ENCODE measurements around the gene SLC1A2. TPM values are rescaled to one million over a fixed set of nuclear protein-coding genes. Genes with fewer than 3 reads are reported as not detected.

Gene SLC1A2
- total and polyA plus RNA-seq, 2 donors (not counting 3 experiments of a cell fraction or from before 2014, with no cell fraction given) = not detected

DNA sequence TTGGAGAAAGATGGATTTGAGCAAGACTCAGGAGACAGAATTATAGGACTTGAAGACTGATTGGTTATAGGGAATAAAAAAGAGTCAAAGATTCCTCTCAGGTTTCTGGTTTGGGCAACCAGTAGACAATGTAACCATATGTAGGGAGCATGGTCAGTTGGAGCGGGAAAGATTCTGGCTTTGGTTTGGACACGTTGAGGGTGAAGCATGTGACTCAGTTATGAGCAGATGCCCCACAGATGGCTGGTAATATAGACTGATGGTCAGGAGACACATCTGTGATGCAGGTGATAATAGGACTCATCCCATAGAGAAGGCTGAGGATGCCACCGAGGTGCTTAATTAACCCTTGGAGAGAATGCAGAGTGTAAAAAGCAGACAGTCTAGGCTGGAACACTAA lies 148.3 kb downstream of the SLC1A2 start:
- no TSS peak for BruUV-seq (replicated peaks)

More for the DNA sequence above, 148.3 kb downstream of the SLC1A2 start:
- H3K27ac ChIP-seq (ENCODE audit: insufficient read depth, low read depth, low read length) = no peak overlapping the region
- no peaks in the 10 kb centered on the region for H3K4me1 ChIP-seq (ENCODE audit: control insufficient read depth, extremely low read depth, insufficient read depth, low read length)
- no peak overlapping the region for H3K9ac ChIP-seq (replicated peaks; ENCODE audit: extremely low read depth, insufficient read depth, low read length)
- POLR2A ChIA-PET = no interaction called here
- CTCF ChIA-PET = no interaction called here
- no peaks in the 10 kb centered on the region for H3K79me2 ChIP-seq (ENCODE audit: control insufficient read depth, insufficient read depth, low read length)
- dilution Hi-C loops (cut with MboI; ENCODE audit: extremely low pct_ligation_motif_present, low sequenced_read_pairs) = no loop called here
- intact Hi-C loops (cut with micrococcal nuclease) = no loop called here
- H4K20me1 ChIP-seq (replicated peaks; ENCODE audit: control insufficient read depth, extremely low read depth, insufficient read depth, low read length) = no peaks in the 10 kb centered on the region
- H3K4me2 ChIP-seq (ENCODE audit: insufficient read depth, low read length) = no peak overlapping the region
- H3K9me3 ChIP-seq (replicated peaks; ENCODE audit: control insufficient read depth, insufficient read depth, low read length) = no peaks in the 10 kb centered on the region
- H2AFZ ChIP-seq (ENCODE audit: low read depth, low read length) = no peak overlapping the region
- no peak for DNase-seq (ENCODE audit: low read depth, low spot score)
- no peaks in the 10 kb centered on the region for H3K9me1 ChIP-seq (replicated peaks; ENCODE audit: control insufficient read depth, extremely low read depth, insufficient read depth, low read length)
- no peaks in the 10 kb centered on the region for H3K36me3 ChIP-seq (ENCODE audit: control insufficient read depth in 2 of 2, extremely low read depth in 1 of 2, insufficient read depth in 2 of 2, low read length in 2 of 2)
- H3K27me3 ChIP-seq (ENCODE audit: control insufficient read depth in 2 of 2, insufficient read depth in 2 of 2, low read length in 2 of 2) = peaks cover 2 to 20% of the 10 kb centered on the region in 2 experiments
- H3K4me3 ChIP-seq (replicated peaks in 1 of 3; ENCODE audit: insufficient read depth in 1 of 3, low read depth in 1 of 3, low read length in 3 of 3) = no peak overlapping the region
- TF ChIP-seq POLR2AphosphoS5 (IDR thresholded peaks at IDR 0.05; ENCODE audit: insufficient read depth, low read depth, low read length) = no peak
- no peak for TF ChIP-seq POLR2A (IDR thresholded peaks at IDR 0.05; ENCODE audit: low read depth, low read length)
- no peak for TF ChIP-seq GATA2 (IDR thresholded peaks at IDR 0.05; ENCODE audit: insufficient read depth, insufficient read length, low read depth, low read length)
- TF ChIP-seq EZH2 (IDR thresholded peaks at IDR 0.05; ENCODE audit: borderline replicate concordance, low read depth, low read length, severe bottlenecking) = no peak
- no peak for TF ChIP-seq FOS (IDR thresholded peaks at IDR 0.05; ENCODE audit: borderline replicate concordance, insufficient read depth, low read length)
- TF ChIP-seq, protein P1, sequence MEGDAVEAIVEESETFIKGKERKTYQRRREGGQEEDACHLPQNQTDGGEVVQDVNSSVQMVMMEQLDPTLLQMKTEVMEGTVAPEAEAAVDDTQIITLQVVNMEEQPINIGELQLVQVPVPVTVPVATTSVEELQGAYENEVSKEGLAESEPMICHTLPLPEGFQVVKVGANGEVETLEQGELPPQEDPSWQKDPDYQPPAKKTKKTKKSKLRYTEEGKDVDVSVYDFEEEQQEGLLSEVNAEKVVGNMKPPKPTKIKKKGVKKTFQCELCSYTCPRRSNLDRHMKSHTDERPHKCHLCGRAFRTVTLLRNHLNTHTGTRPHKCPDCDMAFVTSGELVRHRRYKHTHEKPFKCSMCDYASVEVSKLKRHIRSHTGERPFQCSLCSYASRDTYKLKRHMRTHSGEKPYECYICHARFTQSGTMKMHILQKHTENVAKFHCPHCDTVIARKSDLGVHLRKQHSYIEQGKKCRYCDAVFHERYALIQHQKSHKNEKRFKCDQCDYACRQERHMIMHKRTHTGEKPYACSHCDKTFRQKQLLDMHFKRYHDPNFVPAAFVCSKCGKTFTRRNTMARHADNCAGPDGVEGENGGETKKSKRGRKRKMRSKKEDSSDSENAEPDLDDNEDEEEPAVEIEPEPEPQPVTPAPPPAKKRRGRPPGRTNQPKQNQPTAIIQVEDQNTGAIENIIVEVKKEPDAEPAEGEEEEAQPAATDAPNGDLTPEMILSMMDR (IDR thresholded peaks at IDR 0.05; ENCODE audit: extremely low read depth in 1 of 2, insufficient read depth in 1 of 2, low read depth in 1 of 2, low read length in 2 of 2) = no peak
- TF ChIP-seq, protein P2, sequence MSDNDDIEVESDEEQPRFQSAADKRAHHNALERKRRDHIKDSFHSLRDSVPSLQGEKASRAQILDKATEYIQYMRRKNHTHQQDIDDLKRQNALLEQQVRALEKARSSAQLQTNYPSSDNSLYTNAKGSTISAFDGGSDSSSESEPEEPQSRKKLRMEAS (IDR thresholded peaks at IDR 0.05; ENCODE audit: insufficient read depth, insufficient read length) = no peak
- no peak for TF ChIP-seq MYC (IDR thresholded peaks at IDR 0.05; ENCODE audit: low read depth, low read length)
- TF ChIP-seq JUN (IDR thresholded peaks at IDR 0.05; ENCODE audit: borderline replicate concordance, insufficient read depth, insufficient read length, low read depth) = no peak
- no peak for FAIRE-seq

Measured in endothelial cell of umbilical vein (primary cell).